ENCODE data around the gene ZNF467. TPM values are rescaled to one million over a fixed set of nuclear protein-coding genes. Genes with fewer than 3 reads are reported as not detected.

Gene ZNF467
- total RNA-seq, 2 donors from 2014 or later, result 2.5 to 5.0 TPM

DNA sequence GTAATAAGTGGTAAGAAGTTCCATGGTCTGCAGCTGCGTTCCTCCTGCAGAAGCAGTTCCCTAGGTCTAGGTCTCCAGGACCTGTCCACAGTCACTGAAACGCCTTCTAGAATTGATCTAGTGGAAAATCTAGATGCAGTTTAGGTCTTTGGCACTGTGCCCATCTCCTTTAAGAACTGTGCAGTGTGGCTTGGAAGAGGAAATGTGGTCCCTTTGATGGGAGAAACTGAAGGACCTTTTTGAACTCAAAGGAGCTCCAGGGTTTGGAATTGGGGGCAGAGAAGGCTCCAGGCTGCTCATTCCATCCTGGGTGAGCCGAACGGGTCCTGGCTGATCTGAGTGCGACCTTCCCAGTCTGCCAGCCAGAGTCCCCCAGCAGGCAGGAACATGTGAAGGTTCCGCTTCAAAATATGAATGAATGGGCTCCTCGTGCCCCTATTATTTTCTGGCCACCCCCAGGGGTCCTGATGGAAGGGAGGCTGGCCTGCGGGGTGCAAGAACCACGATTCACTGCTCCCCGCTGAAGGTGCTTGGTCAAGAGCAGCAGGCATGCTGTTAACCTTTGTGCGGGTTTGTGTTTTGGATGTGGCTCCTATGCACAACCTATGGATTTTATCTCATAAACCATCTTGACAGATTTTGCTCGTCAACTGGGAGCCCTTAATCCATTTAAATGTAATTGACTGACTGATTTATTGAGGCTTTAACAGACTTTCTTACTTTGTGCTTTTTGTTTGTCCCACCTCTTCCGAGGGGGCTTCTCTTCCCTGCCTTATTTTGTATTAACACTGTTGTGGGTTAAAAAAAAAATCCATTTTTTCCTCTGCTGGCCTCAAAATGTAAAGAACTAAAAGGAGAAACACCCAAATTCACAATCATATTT is 36.7 kb downstream of the ZNF467 start:
- no peak overlapping the region for H3K4me3 ChIP-seq
- H3K27me3 ChIP-seq, result no peaks in the 10 kb centered on the region
- H3K9me3 ChIP-seq, result no peaks in the 10 kb centered on the region
- H3K27ac ChIP-seq, result no peak overlapping the region
- H3K9ac ChIP-seq (ENCODE audit: low read depth in 2 of 2, low read length in 2 of 2), result no peak overlapping the region
- TF ChIP-seq CTCF (IDR thresholded peaks at IDR 0.05), result no peak
- no peaks in the 10 kb centered on the region for H3K4me1 ChIP-seq
- intact Hi-C loops (cut with DNase I), result no loop called here
- no peaks in the 10 kb centered on the region for H3K36me3 ChIP-seq
- no peak for DNase-seq

- Histone ChIP-seq H3K9me3 (no peaks in the 10 kb centered on the region), H3K4me1 (no peaks in the 10 kb centered on the region), H3K27ac (no peak overlapping the region), H3K36me3 (no peaks in the 10 kb centered on the region), H3K27me3 (no peaks in the 10 kb centered on the region), H3K9ac (ENCODE audit: low read depth in 2 of 2, low read length in 2 of 2) (no peak overlapping the region), H3K4me3 (no peak overlapping the region)
- intact Hi-C loops (cut with DNase I), result no loop called here
- DNase-seq, result no peak
- TF ChIP-seq CTCF (IDR thresholded peaks at IDR 0.05), result no peak
Observed at GRCh38 chr7:149735779-149736477, 37.5 kb downstream of the ZNF467 start.

DNA sequence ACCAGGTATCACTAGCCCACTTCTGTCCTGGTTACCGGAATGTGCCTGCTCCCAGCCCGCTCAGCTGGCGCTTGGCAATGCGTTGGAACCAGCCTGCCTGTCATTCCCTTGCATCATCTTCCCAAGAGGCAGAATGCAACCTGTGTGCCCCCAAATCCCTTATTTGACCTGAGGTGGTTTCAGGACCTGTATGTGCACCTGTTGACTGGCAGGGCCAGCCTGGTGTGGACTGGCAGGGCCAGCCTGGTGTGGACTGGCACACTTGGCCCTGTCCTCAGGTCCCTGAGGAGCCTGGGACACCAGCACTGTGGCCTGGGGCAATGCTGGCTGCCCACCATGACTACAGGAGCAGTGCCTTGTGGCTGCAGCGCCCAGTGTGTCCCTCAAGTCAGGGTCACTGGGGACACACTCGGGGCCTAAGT is 38.2 kb downstream of the ZNF467 start:
- DNase-seq, result no peak
- H3K4me3 ChIP-seq, result no peak overlapping the region
- intact Hi-C loops (cut with DNase I), result no loop called here

DNA sequence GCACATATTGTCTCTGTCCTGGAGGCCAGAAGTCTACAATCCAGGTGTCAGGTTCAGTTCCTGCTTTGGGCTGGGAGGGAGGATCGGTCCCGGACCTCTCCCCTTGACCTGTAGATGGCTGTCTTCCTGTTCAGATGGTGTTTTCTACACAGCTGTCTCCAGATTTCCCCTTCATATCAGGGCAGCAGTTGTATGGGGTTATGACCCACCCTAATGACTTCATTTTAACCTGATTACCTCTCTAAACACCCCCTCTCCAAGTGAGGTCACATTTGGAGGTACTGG is 38.7 kb downstream of the ZNF467 start:
- intact Hi-C loops (cut with DNase I), result no loop called here

More for the DNA sequence above, 38.2 kb downstream of the ZNF467 start:
- no peak overlapping the region for H3K9ac ChIP-seq (ENCODE audit: low read depth in 2 of 2, low read length in 2 of 2)
- H3K36me3 ChIP-seq, result no peaks in the 10 kb centered on the region
- no peaks in the 10 kb centered on the region for H3K9me3 ChIP-seq
- no peaks in the 10 kb centered on the region for H3K4me1 ChIP-seq
- TF ChIP-seq CTCF (IDR thresholded peaks at IDR 0.05), result no peak
- H3K27ac ChIP-seq, result no peak overlapping the region
- H3K27me3 ChIP-seq, result no peaks in the 10 kb centered on the region

More for the DNA sequence above, 38.7 kb downstream of the ZNF467 start:
- no peak for TF ChIP-seq CTCF (IDR thresholded peaks at IDR 0.05)
- H3K36me3 ChIP-seq, result no peaks in the 10 kb centered on the region
- no peak for DNase-seq
- H3K9me3 ChIP-seq, result no peaks in the 10 kb centered on the region
- no peak overlapping the region for H3K4me3 ChIP-seq
- no peak overlapping the region for H3K9ac ChIP-seq (ENCODE audit: low read depth in 2 of 2, low read length in 2 of 2)
- no peaks in the 10 kb centered on the region for H3K27me3 ChIP-seq
- no peaks in the 10 kb centered on the region for H3K4me1 ChIP-seq
- no peak overlapping the region for H3K27ac ChIP-seq
